Uterus (tissue), 4 donors: ENCODE measurements around the gene DOCK7. TPM values are rescaled to one million over a fixed set of nuclear protein-coding genes. Genes with fewer than 3 reads are reported as not detected.
A peak's percentile ranks its signal among the peaks of the same experiment; 100 is the strongest.

Experiments used
- DNase-seq, 2 donors: peaks; one replicate each; pipeline ENCODE4 v3.0.0-alpha.2; 2019 to 2020
- H3K27ac ChIP-seq, 2 donors: fragments of 200-600 bp; sonication (generic); 1 replicate in 1 of 2; 2 replicates in 1 of 2; pipeline ENCODE4 v1.5.1; 2016 to 2018
- H3K27me3 ChIP-seq, 2 donors: fragments of 200-600 bp; sonication (generic); one replicate each; pipeline ENCODE4 v1.5.1; 2018 to 2019; ENCODE audit warnings: control low read depth in 1 of 2
- H3K36me3 ChIP-seq, 2 donors: fragments of 200-600 bp; sonication (generic); one replicate each; pipeline ENCODE4 v1.5.1; 2019; ENCODE audit warnings: control low read depth in 1 of 2
- H3K4me1 ChIP-seq, 2 donors: fragments of 200-600 bp; sonication (generic); one replicate each; pipeline ENCODE4 v1.5.1; 2018 to 2019; ENCODE audit warnings: control low read depth in 1 of 2
- H3K4me3 ChIP-seq, 2 donors: fragments of 200-600 bp; sonication (generic); 1 replicate in 1 of 2; 2 replicates in 1 of 2; pipeline ENCODE4 v1.5.1; 2018 to 2019; ENCODE audit warnings: mild to moderate bottlenecking in 1 of 2
- H3K9me3 ChIP-seq, 2 donors: fragments of 200-600 bp; sonication (generic); one replicate each; pipeline ENCODE4 v1.5.1; 2019; ENCODE audit warnings: control low read depth in 1 of 2
- CTCF ChIP-seq, 4 experiments: fragments of 200-600 bp in 2 of 4; fragments of 450-650 bp in 2 of 4; sonication (generic) in 2 of 4; IDR thresholded peaks; one replicate each; pipeline ENCODE4 v1.5.1; 2016 to 2019; ENCODE audit warnings: antibody characterized with exemption in 4 of 4, mild to moderate bottlenecking in 2 of 4, moderate library complexity in 1 of 4
- POLR2A ChIP-seq, 2 donors: fragments of 450-650 bp; IDR thresholded peaks; one replicate each; pipeline ENCODE4 v1.6.1; 2016; ENCODE audit warnings: antibody characterized with exemption in 2 of 2, mild to moderate bottlenecking in 1 of 2, moderate library complexity in 1 of 2
- intact Hi-C: fragments of 100-400 bp; cut with DNase I; formaldehyde crosslinking; loops from one replicate; pipeline ENCODE4 v1.15.1; 2023; ENCODE audit warnings: low total_unique reads
- total RNA-seq, 4 donors: library from RNA; depleted of rRNA in 3 of 4; stranded (reverse); fragments of >200 nt in 3 of 4; gene quantifications; one replicate each; pipeline versions ENCODE4 v1.1.0 to v1.2.4, GENCODE V29; 2014 to 2023
- donor health status: DM: yes; HTN: yes; CAD: no.

DOCK7 gene
- 100 to 1,000 TPM in 2 of 4 donors, 10 to 100 TPM in 2; 17.9 to 134 (median 77.9) TPM for total RNA-seq

- H3K4me3 ChIP-seq, result peak within 1 kb of the TSS; percentile 69 to 96
- intact Hi-C loops, result no loop called here
- H3K27me3 ChIP-seq, result no peaks in the 10 kb centered on the region
- no peaks in the 10 kb centered on the region for H3K36me3 ChIP-seq
- peak; percentile 55 to 74 for DNase-seq
- peaks cover 0 to 3% of the 10 kb centered on the region in 2 donors for H3K4me1 ChIP-seq
- TF ChIP-seq CTCF (IDR thresholded peaks at IDR 0.05) (no peak), POLR2A (IDR thresholded peaks at IDR 0.05) (peak in 1 of 2 donors; percentile 52)
- peak within 1 kb of the TSS; percentile 82 to 85 for H3K27ac ChIP-seq
- no peaks in the 10 kb centered on the region for H3K9me3 ChIP-seq
These were observed at the start of gene DOCK7 for GRCh38 chr1:62687903-62688686. Gene DOCK7, minus strand, starts transcription at chr1:62688386. Its CDS starts 122 bp downstream, at chr1:62688264.

- H3K27me3 ChIP-seq, result no peaks in the 10 kb centered on the region
- DNase-seq, result no peak
- intact Hi-C loops, result no loop called here
- no peaks in the 10 kb centered on the region for H3K4me1 ChIP-seq
- peak overlapping the region in 1 of 2 donors; percentile 4 for H3K27ac ChIP-seq
- H3K9me3 ChIP-seq, result no peaks in the 10 kb centered on the region
- no peak overlapping the region for H3K4me3 ChIP-seq
- no peaks in the 10 kb centered on the region for H3K36me3 ChIP-seq
- TF ChIP-seq POLR2A (IDR thresholded peaks at IDR 0.05) (no peak), CTCF (IDR thresholded peaks at IDR 0.05) (no peak)
These were observed 47.4 kb upstream of the DOCK7 start for GRCh38 chr1:62735491-62736171.

- no peaks in the 10 kb centered on the region for H3K27me3 ChIP-seq
- H3K9me3 ChIP-seq, result no peaks in the 10 kb centered on the region
- H3K4me1 ChIP-seq, result no peaks in the 10 kb centered on the region
- no peak overlapping the region for H3K27ac ChIP-seq
- TF ChIP-seq CTCF (IDR thresholded peaks at IDR 0.05) (no peak), POLR2A (IDR thresholded peaks at IDR 0.05) (no peak)
- no peak for DNase-seq
- H3K4me3 ChIP-seq, result no peak overlapping the region
- H3K36me3 ChIP-seq, result no peaks in the 10 kb centered on the region
- intact Hi-C loops, result no loop called here
These were observed 44.1 kb upstream of the DOCK7 start for GRCh38 chr1:62732331-62732730.

GRCh38 chr1:62728963-62729362 lies 40.8 kb upstream of the DOCK7 start:
- no peaks in the 10 kb centered on the region for H3K4me1 ChIP-seq
- no peak for DNase-seq
- no peak overlapping the region for H3K27ac ChIP-seq
- no peaks in the 10 kb centered on the region for H3K9me3 ChIP-seq
- no peaks in the 10 kb centered on the region for H3K36me3 ChIP-seq
- no peaks in the 10 kb centered on the region for H3K27me3 ChIP-seq
- H3K4me3 ChIP-seq, result no peak overlapping the region
- intact Hi-C loops, result no loop called here
- TF ChIP-seq POLR2A (IDR thresholded peaks at IDR 0.05), result no peak
- no peak for TF ChIP-seq CTCF (IDR thresholded peaks at IDR 0.05)
